H1 (cell line): ENCODE results near the gene PSMF1. TPM values are rescaled to one million over a fixed set of nuclear protein-coding genes. Genes with fewer than 3 reads are reported as not detected.

Experiments used
- CTCF ChIA-PET: fragments of 300-600 bp; sonication (Branson Sonifier 250); formaldehyde crosslinking; loops from one replicate; lab custom pipeline; 2021; ENCODE audit not compliant: partially characterized antibody; lab: Charles Lee
- POLR2A ChIA-PET: fragments of 300-600 bp; sonication (Branson Sonifier 250); formaldehyde crosslinking; loops from one replicate; lab custom pipeline; 2021; ENCODE audit warnings: inconsistent platforms; ENCODE audit not compliant: partially characterized antibody; lab: Charles Lee
- DNase-seq, 2 experiments: peaks; one replicate each; pipeline versions ENCODE4 v3.0.0 to v3.0.0-alpha.2; 2010 to 2022; ENCODE audit warnings: low spot score in 2 of 2, low read depth in 1 of 2, mixed read lengths in 1 of 2
- FAIRE-seq: peaks from 2 replicates; lab custom pipeline; 2011; peaks lifted over from hg19 to GRCh38; lab: Jason Lieb, UNC
- H2AFZ ChIP-seq: 2 replicates; pipeline ENCODE4 v1.8.1; 2012; ENCODE audit warnings: low read length, inconsistent platforms
- H2AK5ac ChIP-seq: 2 replicates; pipeline ENCODE4 v1.6.1; 2013; ENCODE audit warnings: low read depth, low read length
- H2BK120ac ChIP-seq: replicated peaks from 2 replicates; pipeline ENCODE3; 2013; ENCODE audit warnings: low read depth, low read length, inconsistent platforms
- H2BK12ac ChIP-seq: 2 replicates; pipeline ENCODE4 v1.6.1; 2013; ENCODE audit warnings: low read depth, low read length
- H2BK15ac ChIP-seq: 2 replicates; pipeline ENCODE4 v1.6.1; 2013; ENCODE audit warnings: low read length
- H2BK20ac ChIP-seq: 2 replicates; pipeline ENCODE4 v1.6.1; 2013; ENCODE audit warnings: low read length
- H2BK5ac ChIP-seq: 2 replicates; pipeline ENCODE4 v1.6.1; 2013; ENCODE audit warnings: low read depth, low read length
- H3K14ac ChIP-seq: 2 replicates; pipeline ENCODE4 v1.6.1; 2013; ENCODE audit warnings: inconsistent platforms; ENCODE audit not compliant: insufficient read length
- H3K18ac ChIP-seq: 2 replicates; pipeline ENCODE4 v1.6.1; 2013; ENCODE audit warnings: low read length; ENCODE audit errors: extremely low read depth
- H3K23ac ChIP-seq: 2 replicates; pipeline ENCODE4 v1.6.1; 2013; ENCODE audit warnings: inconsistent platforms; ENCODE audit not compliant: insufficient read length
- H3K23me2 ChIP-seq: 2 replicates; pipeline ENCODE4 v1.6.1; 2013; ENCODE audit warnings: low read depth, low read length
- H3K27ac ChIP-seq: 2 replicates; pipeline ENCODE4 v1.6.1; 2011; ENCODE audit warnings: low read depth, low read length, inconsistent platforms
- H3K27me3 ChIP-seq, 4 experiments: replicated peaks in 1 of 4; 1 replicate in 1 of 4; 2 replicates in 3 of 4; pipeline versions ENCODE4 v1.6.1 to v1.8.1; 2011 to 2013; ENCODE audit warnings: low read length in 3 of 4, mild to moderate bottlenecking in 3 of 4, inconsistent platforms in 2 of 4, mixed read lengths in 2 of 4, moderate library complexity in 1 of 4; ENCODE audit not compliant: control insufficient read depth in 3 of 4, insufficient read depth in 3 of 4; ENCODE audit errors: extremely low read depth in 1 of 4
- H3K36me3 ChIP-seq, 4 experiments: 2 replicates each; pipeline versions ENCODE4 v1.6.1 to v1.8.1; 2011 to 2013; ENCODE audit warnings: mild to moderate bottlenecking in 4 of 4, low read length in 3 of 4, moderate library complexity in 2 of 4, control low read depth in 1 of 4, inconsistent platforms in 1 of 4; ENCODE audit not compliant: insufficient read depth in 4 of 4, control insufficient read depth in 2 of 4
- H3K4ac ChIP-seq: replicated peaks from 2 replicates; pipeline ENCODE3; 2013; ENCODE audit warnings: low read length, low read depth, mixed read lengths, inconsistent platforms; ENCODE audit not compliant: insufficient read length
- H3K4me1 ChIP-seq, 4 experiments: replicated peaks in 1 of 4; 1 replicate in 1 of 4; 2 replicates in 3 of 4; pipeline versions ENCODE4 v1.6.1 to v1.8.1; 2011 to 2013; ENCODE audit warnings: low read length in 3 of 4, inconsistent platforms in 2 of 4, mixed read lengths in 1 of 4; ENCODE audit not compliant: insufficient read depth in 4 of 4, control insufficient read depth in 3 of 4
- H3K4me2 ChIP-seq, 2 experiments: 2 replicates each; pipeline versions ENCODE4 v1.6.1 to v1.8.1; 2011 to 2013; ENCODE audit warnings: low read depth in 2 of 2, low read length in 2 of 2, control low read depth in 1 of 2, inconsistent platforms in 1 of 2, mild to moderate bottlenecking in 1 of 2; ENCODE audit not compliant: insufficient read depth in 1 of 2
- H3K4me3 ChIP-seq, 4 experiments: fragments of 200-600, 300-600 bp in 1 of 4; sonication (generic), shearing (Covaris generic), sonication (Bioruptor Twin) in 1 of 4; 2 replicates each; pipeline versions ENCODE4 v1.5.1 to v1.8.1; 2011 to 2016; ENCODE audit warnings: low read length in 4 of 4, low read depth in 3 of 4, control low read depth in 2 of 4, inconsistent platforms in 2 of 4, mild to moderate bottlenecking in 2 of 4, mixed read lengths in 1 of 4, moderate library complexity in 1 of 4; ENCODE audit not compliant: insufficient read depth in 2 of 4; ENCODE audit errors: extremely low read depth in 1 of 4
- H3K56ac ChIP-seq: replicated peaks from 2 replicates; pipeline ENCODE3; 2013; ENCODE audit warnings: low read depth, mild to moderate bottlenecking, mixed read lengths, low read length, inconsistent platforms; ENCODE audit not compliant: insufficient read length
- H3K79me1 ChIP-seq: 2 replicates; pipeline ENCODE4 v1.6.1; 2013; ENCODE audit warnings: low read depth, low read length, control low read depth
- H3K79me2 ChIP-seq, 2 experiments: 2 replicates each; pipeline versions ENCODE4 v1.6.1 to v1.8.1; 2012 to 2013; ENCODE audit warnings: low read length in 2 of 2, mild to moderate bottlenecking in 2 of 2, inconsistent platforms in 1 of 2; ENCODE audit not compliant: insufficient read depth in 2 of 2, control insufficient read depth in 1 of 2
- H3K9ac ChIP-seq, 4 experiments: replicated peaks in 1 of 4; 1 replicate in 1 of 4; 2 replicates in 3 of 4; pipeline versions ENCODE4 v1.6.1 to v1.8.1; 2011 to 2013; ENCODE audit warnings: low read depth in 3 of 4, low read length in 3 of 4, control low read depth in 2 of 4, mild to moderate bottlenecking in 2 of 4, moderate library complexity in 2 of 4, inconsistent platforms in 1 of 4; ENCODE audit errors: extremely low read depth in 1 of 4
- H3K9me3 ChIP-seq, 2 experiments: 2 replicates each; pipeline versions ENCODE4 v1.6.1 to v1.8.1; 2012 to 2013; ENCODE audit warnings: mild to moderate bottlenecking in 2 of 2, moderate library complexity in 2 of 2, control low read depth in 1 of 2, inconsistent platforms in 1 of 2, low read depth in 1 of 2, low read length in 1 of 2, mixed read lengths in 1 of 2; ENCODE audit not compliant: insufficient read depth in 2 of 2
- H4K20me1 ChIP-seq, 2 experiments: replicated peaks in 1 of 2; 2 replicates each; pipeline versions ENCODE3 to v1.8.1; 2011 to 2013; ENCODE audit warnings: inconsistent platforms in 2 of 2, low read length in 2 of 2, mild to moderate bottlenecking in 1 of 2; ENCODE audit not compliant: insufficient read depth in 2 of 2, control insufficient read depth in 1 of 2
- H4K5ac ChIP-seq: 2 replicates; pipeline ENCODE4 v1.6.1; 2013; ENCODE audit warnings: low read length, low read depth, mixed read lengths, inconsistent platforms; ENCODE audit not compliant: insufficient read length
- H4K8ac ChIP-seq: 2 replicates; pipeline ENCODE4 v1.8.0; 2013; ENCODE audit warnings: mild to moderate bottlenecking, moderate library complexity, low read length, inconsistent platforms; ENCODE audit not compliant: insufficient read depth; ENCODE audit errors: extremely low read depth
- H4K91ac ChIP-seq: replicated peaks from 2 replicates; pipeline ENCODE3; 2013; ENCODE audit warnings: low read length, mixed read lengths, inconsistent platforms; ENCODE audit not compliant: insufficient read length
- ASH2L ChIP-seq: fragments of 200-600, 300-600 bp; sonication (generic); IDR thresholded peaks from one replicate; pipeline ENCODE4 v1.7.1; 2017; ENCODE audit warnings: low read length
- ATF3 ChIP-seq: IDR thresholded peaks from 2 replicates; pipeline ENCODE4 v1.6.1; 2011; ENCODE audit warnings: low read depth, mild to moderate bottlenecking, low read length; ENCODE audit not compliant: insufficient read depth
- CEBPB ChIP-seq: IDR thresholded peaks from 2 replicates; pipeline ENCODE4 v1.6.1; 2012; ENCODE audit warnings: low read depth, low read length
- CHD2 ChIP-seq: IDR thresholded peaks from 2 replicates; pipeline ENCODE4 v1.6.1; 2012; ENCODE audit warnings: low read length, improper control_type of control experiment
- CREB1 ChIP-seq: IDR thresholded peaks from 2 replicates; pipeline ENCODE4 v1.6.1; 2012; ENCODE audit warnings: inconsistent platforms
- FOSL1 ChIP-seq: IDR thresholded peaks from 2 replicates; pipeline ENCODE4 v1.6.1; 2011; ENCODE audit warnings: mild to moderate bottlenecking, low read depth, low read length, moderate library complexity; ENCODE audit not compliant: insufficient read depth
- GTF2F1 ChIP-seq: IDR thresholded peaks from 2 replicates; pipeline ENCODE4 v1.6.1; 2012; ENCODE audit warnings: low read depth, low read length, improper control_type of control experiment, borderline replicate concordance
- HDAC6 ChIP-seq: IDR thresholded peaks from one replicate; pipeline ENCODE4 v1.7.1; 2012; ENCODE audit warnings: low read depth, mild to moderate bottlenecking, inconsistent platforms, low read length, moderate library complexity
- MAFK ChIP-seq: IDR thresholded peaks from 2 replicates; pipeline ENCODE4 v1.6.1; 2012; ENCODE audit warnings: low read depth, mild to moderate bottlenecking, improper control_type of control experiment, low read length
- SAP30 ChIP-seq: fragments of 300-600 bp; sonication (generic); IDR thresholded peaks from 2 replicates; pipeline ENCODE4 v1.7.1; 2012; ENCODE audit warnings: low read length, moderate library complexity, mild to moderate bottlenecking, inconsistent platforms; ENCODE audit not compliant: insufficient read depth, insufficient replicate concordance
- SRF ChIP-seq: IDR thresholded peaks from 2 replicates; pipeline ENCODE4 v1.6.1; 2011; ENCODE audit warnings: mild to moderate bottlenecking, low read depth, low read length, moderate library complexity
- TAF1 ChIP-seq: IDR thresholded peaks from 2 replicates; pipeline ENCODE4 v1.6.1; 2011; ENCODE audit warnings: mild to moderate bottlenecking, low read depth, low read length
- YY1 ChIP-seq: IDR thresholded peaks from 2 replicates; pipeline ENCODE4 v1.6.1; 2011; ENCODE audit warnings: low read depth, mild to moderate bottlenecking, low read length
- WGBS, 2 experiments: shearing (Covaris generic) in 1 of 2; methylation state at CpG; one replicate each; pipeline versions ENCODE4 v1.1.6 to v1.1.7; 2013 to 2015; ENCODE audit warnings: low lambda C conversion rate in 2 of 2, mixed read lengths in 2 of 2, inconsistent platforms in 1 of 2, low coverage in 1 of 2, missing lambda C conversion rate in 1 of 2; ENCODE audit not compliant: insufficient replicate concordance in 2 of 2, insufficient coverage in 1 of 2, insufficient read length in 1 of 2; ENCODE audit errors: extremely low coverage in 1 of 2, missing lambda C conversion rate in 1 of 2; 5-methylcytosine and 5-hydroxymethylcytosine counted together
- polyA plus RNA-seq, 7 experiments: library from polyadenylated mRNA; depleted of rRNA in 3 of 7; stranded (reverse) in 5 of 7; unstranded in 2 of 7; fragments of >200 nt in 5 of 7; fragments of 200-250 nt in 2 of 7; gene quantifications; 1 replicate in 5 of 7; 2 replicates in 1 of 7; 4 replicates in 1 of 7; pipeline versions ENCODE4 v1.2.1 to v1.2.3, GENCODE V29; 2011 to 2013; ENCODE audit warnings: missing spikeins in 2 of 7, mixed read lengths in 2 of 7
- total RNA-seq: library from RNA; stranded (reverse); fragmentation: NEBNext Ultra II Directional; extraction: Animal tissue kit (Norgen Biotek cat#: 25700); gene quantifications from 2 replicates; pipeline ENCODE4 v1.2.1, GENCODE V29; 2021

PSMF1 gene
- total and polyA plus RNA-seq, 2 of the 8 experiments (the other 6 are each of a cell fraction or from before 2014, with no cell fraction given), result 106 to 159 TPM

DNA sequence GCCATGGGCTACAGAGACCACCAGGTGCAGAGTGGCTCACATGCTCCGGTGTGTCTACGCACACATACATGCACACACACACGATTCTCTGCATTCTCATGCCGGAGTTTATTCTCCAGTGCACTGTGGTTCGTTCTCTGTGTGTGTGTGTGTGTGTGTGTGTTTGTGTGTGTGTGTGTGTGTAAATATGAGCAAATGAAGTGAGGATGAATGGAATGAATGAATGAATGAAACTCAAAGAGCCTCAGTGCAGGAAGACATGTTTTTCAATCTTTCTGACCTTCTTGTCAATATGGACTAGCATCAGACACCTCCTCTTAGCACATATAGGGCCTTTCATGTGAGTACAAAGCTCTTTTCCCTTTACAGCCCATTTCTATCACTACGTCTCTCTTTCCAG, 64.8 kb downstream of the PSMF1 start:
- ChIA-PET POLR2A (interaction anchor here (1.5 kb wide), 2 partner anchors 8 to 10 kb away, joined by 3 to 7 read pairs; no protein-coding TSS in a partner anchor), CTCF (interaction anchor here (0.6 to 4.6 kb wide), 2 partner anchors 11 to 66 kb away, joined by 3 to 27 read pairs; no protein-coding TSS in a partner anchor)
- no peak overlapping the region for H4K5ac ChIP-seq
- no peak overlapping the region for H3K4ac ChIP-seq
- no peaks in the 10 kb centered on the region for H3K36me3 ChIP-seq
- peaks cover 0 to 11% (median 8%) of the 10 kb centered on the region in 4 experiments; a peak in 5 of 7 replicates for H3K4me1 ChIP-seq
- no peak overlapping the region for H3K9ac ChIP-seq
- no peak overlapping the region for H2BK15ac ChIP-seq
- peaks cover 0 to 3% of the 10 kb centered on the region in 2 experiments for H4K20me1 ChIP-seq
- no peak overlapping the region for H3K14ac ChIP-seq
- no peak overlapping the region for H3K4me2 ChIP-seq
- DNase-seq (no peak), FAIRE-seq (no peak)
- no peak overlapping the region for H2AFZ ChIP-seq
- H4K91ac ChIP-seq, result no peak overlapping the region
- H2AK5ac ChIP-seq, result 0 out of 2 replicates have a peak overlapping the region, but pooled peaks have one; percentile 47
- no peak overlapping the region for H2BK5ac ChIP-seq
- no peak overlapping the region for H2BK20ac ChIP-seq
- H3K27me3 ChIP-seq, result peaks cover 8 to 38% (median 25%) of the 10 kb centered on the region in 4 experiments
- TF ChIP-seq CEBPB (no peak), SRF (no peak), SAP30 (no peak), CHD2 (no peak), GTF2F1 (no peak), TAF1 (no peak), FOSL1 (no peak), ATF3 (no peak), MAFK (no peak), YY1 (no peak), HDAC6 (no peak), ASH2L (no peak), CREB1 (no peak)
- no peaks in the 10 kb centered on the region for H3K79me2 ChIP-seq
- no peak overlapping the region for H4K8ac ChIP-seq
- H2BK120ac ChIP-seq, result no peak overlapping the region
- no peaks in the 10 kb centered on the region for H3K9me3 ChIP-seq
- H3K27ac ChIP-seq, result no peak overlapping the region
- H3K23ac ChIP-seq, result no peak overlapping the region
- no peak overlapping the region for H2BK12ac ChIP-seq
- H3K23me2 ChIP-seq, result peaks cover 7% of the 10 kb centered on the region; the same call in 1 of the 2 replicates
- no peak overlapping the region for H3K18ac ChIP-seq
- H3K4me3 ChIP-seq, result no peak overlapping the region
- WGBS, 2 experiments, result 89% methylated on average over 6 of the region's 6 CpGs; no CpG with 5 or more reads in 1 of the 2 experiments
- H3K79me1 ChIP-seq, result no peaks in the 10 kb centered on the region
- H3K56ac ChIP-seq, result no peak overlapping the region
